A673 (cell line): Measurements from ENCODE around the gene FNTB.

Experiments
- CTCF ChIP-seq: fragments of 300-800, 200-600 bp; sonication (generic); conservative IDR thresholded peaks from 2 replicates; pipeline ENCODE4 v1.5.1; 2017; ENCODE audit warnings: low read depth, mild to moderate bottlenecking, antibody characterized with exemption, low read length, moderate library complexity, mixed read lengths
- EZH2 ChIP-seq: fragments of 200-600 bp; sonication (generic); IDR thresholded peaks from 2 replicates; pipeline ENCODE4 v1.6.1; 2017; ENCODE audit warnings: borderline replicate concordance, low read depth, mild to moderate bottlenecking, mixed read lengths, antibody characterized with exemption, low read length; ENCODE audit not compliant: poor library complexity, severe bottlenecking

GRCh38 chr14:65012353-65012752 is 25.7 kb downstream of the FNTB start:
- TF ChIP-seq CTCF (no peak), EZH2 (no peak)
